ENCODE results near the gene VPS45.
"Not testable (repeated sequence)": the region's sequence is repeated elsewhere in the genome, so short reads cannot be mapped to it uniquely, and the experiment has no call there.

VPS45 gene

GRCh38 chr1:150118716-150119115 lies 51.1 kb downstream of the VPS45 start:
- DNase-seq (ENCODE audit: low read depth) = peak; percentile 36
- H3K4me3 ChIP-seq (replicated peaks; ENCODE audit: low read depth, low read length) = no peak overlapping the region
- TF ChIP-seq CTCF (IDR thresholded peaks at IDR 0.05; ENCODE audit: low read length, missing control alignments) = no peak

GRCh38 chr1:150121236-150121862 lies 53.8 kb downstream of the VPS45 start:
- H3K4me3 ChIP-seq (replicated peaks; ENCODE audit: low read depth, low read length) = no peak overlapping the region
- DNase-seq (ENCODE audit: low read depth) = peak; percentile 20
- TF ChIP-seq CTCF (IDR thresholded peaks at IDR 0.05; ENCODE audit: low read length, missing control alignments) = no peak

GRCh38 chr1:150126811-150127210 lies 59.2 kb downstream of the VPS45 start:
- DNase-seq (ENCODE audit: low read depth) = no peak
- no peak for TF ChIP-seq CTCF (IDR thresholded peaks at IDR 0.05; ENCODE audit: low read length, missing control alignments)

GRCh38 chr1:150127464-150127863 lies 59.9 kb downstream of the VPS45 start:
- no peak for TF ChIP-seq CTCF (IDR thresholded peaks at IDR 0.05; ENCODE audit: low read length, missing control alignments)
- DNase-seq (ENCODE audit: low read depth) = no peak
- H3K4me3 ChIP-seq (replicated peaks; ENCODE audit: low read depth, low read length) = no peak overlapping the region

More at GRCh38 chr1:150126811-150127210, 59.2 kb downstream of the VPS45 start:
- no peak overlapping the region for H3K4me3 ChIP-seq (replicated peaks; ENCODE audit: low read depth, low read length)

GRCh38 chr1:150127868-150128267 lies 60.3 kb downstream of the VPS45 start:
- DNase-seq (ENCODE audit: low read depth) = no peak
- TF ChIP-seq CTCF (IDR thresholded peaks at IDR 0.05; ENCODE audit: low read length, missing control alignments) = no peak
- no peak overlapping the region for H3K4me3 ChIP-seq (replicated peaks; ENCODE audit: low read depth, low read length)

GRCh38 chr1:150132372-150132771 lies 64.8 kb downstream of the VPS45 start:
- H3K4me3 ChIP-seq (replicated peaks; ENCODE audit: low read depth, low read length) = no peak overlapping the region
- no peak for DNase-seq (ENCODE audit: low read depth)
- no peak for TF ChIP-seq CTCF (IDR thresholded peaks at IDR 0.05; ENCODE audit: low read length, missing control alignments)

- TF ChIP-seq CTCF (IDR thresholded peaks at IDR 0.05; ENCODE audit: low read length, missing control alignments) = no peak
Measured at GRCh38 chr1:150134537-150134936, 67.0 kb downstream of the VPS45 start.

GRCh38 chr1:150135400-150135799 lies 67.8 kb downstream of the VPS45 start:
- H3K4me3 ChIP-seq (replicated peaks; ENCODE audit: low read depth, low read length); DNase-seq (ENCODE audit: low read depth): not testable (repeated sequence)

More at GRCh38 chr1:150134537-150134936, 67.0 kb downstream of the VPS45 start:
- no peak for DNase-seq (ENCODE audit: low read depth)
- no peak overlapping the region for H3K4me3 ChIP-seq (replicated peaks; ENCODE audit: low read depth, low read length)

Measured in fibroblast of pulmonary artery (primary cell).